RPMI8226 (cell line): ENCODE data around the gene PTPN23.
A peak's percentile ranks its signal among the peaks of the same experiment; 100 is the strongest.

Experiments
- DNase-seq: peaks from one replicate; pipeline ENCODE4 v3.0.0-alpha.2; 2015

PTPN23 gene

GRCh38 chr3:47370887-47371697, 9.7 kb upstream of the PTPN23 start:
- peak; percentile 24 for DNase-seq

GRCh38 chr3:47374587-47374986, 6.2 kb upstream of the PTPN23 start:
- DNase-seq: no peak

GRCh38 chr3:47376393-47376792, 4.4 kb upstream of the PTPN23 start:
- DNase-seq: no peak

- peak; percentile 17 for DNase-seq
Observed at GRCh38 chr3:47377186-47377585, 3.6 kb upstream of the PTPN23 start.

- DNase-seq: no peak
Observed at GRCh38 chr3:47378869-47379268, 2.0 kb upstream of the PTPN23 start.

- no peak for DNase-seq
Observed at GRCh38 chr3:47379411-47379899, 1.4 kb upstream of the PTPN23 start.

GRCh38 chr3:47380026-47380600, 708 bp upstream of the PTPN23 start:
- peak; percentile 30 for DNase-seq

GRCh38 chr3:47381317-47382157, 716 bp downstream of the PTPN23 start:
- peak; percentile 89 for DNase-seq

GRCh38 chr3:47384425-47384824, 3.6 kb downstream of the PTPN23 start:
- no peak for DNase-seq

GRCh38 chr3:47385007-47385406, 4.2 kb downstream of the PTPN23 start:
- no peak for DNase-seq

GRCh38 chr3:47385796-47386195, 5.0 kb downstream of the PTPN23 start:
- no peak for DNase-seq

GRCh38 chr3:47392933-47393332, 12.1 kb downstream of the PTPN23 start:
- no peak for DNase-seq

- DNase-seq: no peak
Observed at GRCh38 chr3:47394140-47394870, 13.5 kb downstream of the PTPN23 start.

- no peak for DNase-seq
Observed at GRCh38 chr3:47394881-47395280, 14.1 kb downstream of the PTPN23 start.

- no peak for DNase-seq
Observed at GRCh38 chr3:47398228-47398627, 17.4 kb downstream of the PTPN23 start.

- no peak for DNase-seq
Observed at GRCh38 chr3:47399016-47399415, 18.2 kb downstream of the PTPN23 start.

- DNase-seq: no peak
Observed at GRCh38 chr3:47399531-47400270, 18.9 kb downstream of the PTPN23 start.

GRCh38 chr3:47404431-47404876, 23.6 kb downstream of the PTPN23 start:
- no peak for DNase-seq

GRCh38 chr3:47404955-47405790, 24.4 kb downstream of the PTPN23 start:
- no peak for DNase-seq

GRCh38 chr3:47405820-47406761, 25.3 kb downstream of the PTPN23 start:
- DNase-seq: no peak
